Heart left ventricle (tissue), 13 donors: Measurements from ENCODE around the gene MCCD1.

ENCODE experiments used
- POLR2A ChIP-seq, 2 donors: fragments of 450-650 bp; IDR thresholded peaks; one replicate each; pipeline ENCODE4 v1.6.1; 2017; ENCODE audit warnings: antibody characterized with exemption in 2 of 2, mild to moderate bottlenecking in 2 of 2, moderate library complexity in 2 of 2
- TF ChIP-seq, protein P1 (sequence below), 12 donors: fragments of 200-600 bp; sonication (generic) in 4 of 12; IDR thresholded peaks; one replicate each; pipeline versions ENCODE4 v1.5.0 to v1.8.0; 2018 to 2022; ENCODE audit warnings: antibody characterized with exemption in 12 of 12, mild to moderate bottlenecking in 5 of 12
- donor health status: ischemic (EF 13 %, LVEDD 7.1; RV severe dilation, severe dysfunction).
- donor health status: DM: no; HTN: yes; CAD: no.
- donor health status: DM: no; HTN: no; CAD: no.
- donor health status: ischemic (EF 25% LVEDD 6.9; RV normal size, moderate dysfunction).
- donor health status: ischemic (EF 25% LVEDD 5.7; RV mildly dilated, moderate dysfunction).
- donor health status: ischemic (EF 35%, LVEDD 5.7; RV mildly dilated, moderate dysfunction).
- donor health status: nonischemic (EF 11% LVEDD 7.7; RV severe dilation, severe dysfunction).
- donor health status: DM: yes; HTN: yes; CAD: no.
- donor health status: PGD.
- donor health status: ischemic (EF 29% LVEDD 5.4; RV normal size, mild dysfunction).
- donor health status: nonischemic (EF 23%, LVEDD 6.1; RV moderate dilation, normal function).

DNA sequence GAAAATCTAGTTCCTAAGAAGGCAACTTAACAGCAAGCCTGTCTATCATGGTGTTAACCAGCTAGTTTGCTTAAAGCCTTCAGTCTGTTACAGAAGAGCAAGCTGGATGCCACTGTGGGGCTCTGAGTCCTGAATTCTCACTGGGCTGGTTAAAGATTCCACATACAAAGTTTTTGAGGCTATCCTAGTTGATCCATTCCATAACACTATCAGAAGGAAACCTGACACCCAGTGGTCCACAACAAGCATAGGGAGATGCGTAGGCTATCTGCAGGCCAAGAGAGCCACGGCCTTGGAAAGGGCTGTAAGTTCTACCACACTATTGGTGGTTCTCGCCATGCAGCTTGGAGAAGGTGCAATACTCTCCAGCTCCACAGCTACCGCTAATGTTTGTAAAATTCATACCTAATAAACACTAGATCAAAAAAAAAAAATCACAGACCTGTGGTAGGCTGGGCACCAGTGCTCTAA lies 420 bp upstream of the MCCD1 start:
- TF ChIP-seq, protein P1, sequence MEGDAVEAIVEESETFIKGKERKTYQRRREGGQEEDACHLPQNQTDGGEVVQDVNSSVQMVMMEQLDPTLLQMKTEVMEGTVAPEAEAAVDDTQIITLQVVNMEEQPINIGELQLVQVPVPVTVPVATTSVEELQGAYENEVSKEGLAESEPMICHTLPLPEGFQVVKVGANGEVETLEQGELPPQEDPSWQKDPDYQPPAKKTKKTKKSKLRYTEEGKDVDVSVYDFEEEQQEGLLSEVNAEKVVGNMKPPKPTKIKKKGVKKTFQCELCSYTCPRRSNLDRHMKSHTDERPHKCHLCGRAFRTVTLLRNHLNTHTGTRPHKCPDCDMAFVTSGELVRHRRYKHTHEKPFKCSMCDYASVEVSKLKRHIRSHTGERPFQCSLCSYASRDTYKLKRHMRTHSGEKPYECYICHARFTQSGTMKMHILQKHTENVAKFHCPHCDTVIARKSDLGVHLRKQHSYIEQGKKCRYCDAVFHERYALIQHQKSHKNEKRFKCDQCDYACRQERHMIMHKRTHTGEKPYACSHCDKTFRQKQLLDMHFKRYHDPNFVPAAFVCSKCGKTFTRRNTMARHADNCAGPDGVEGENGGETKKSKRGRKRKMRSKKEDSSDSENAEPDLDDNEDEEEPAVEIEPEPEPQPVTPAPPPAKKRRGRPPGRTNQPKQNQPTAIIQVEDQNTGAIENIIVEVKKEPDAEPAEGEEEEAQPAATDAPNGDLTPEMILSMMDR (IDR thresholded peaks at IDR 0.05): no peak
- TF ChIP-seq POLR2A (IDR thresholded peaks at IDR 0.05): no peak
